Measurements from ENCODE around the gene MRTFA.
A peak's percentile ranks its signal among the peaks of the same experiment; 100 is the strongest.
"Not testable (repeated sequence)": the region's sequence is repeated elsewhere in the genome, so short reads cannot be mapped to it uniquely, and the experiment has no call there.

The MRTFA gene

GRCh38 chr22:40392618-40393017 is 243.9 kb downstream of the MRTFA start:
- no peak for DNase-seq (ENCODE audit: low spot score)
- TF ChIP-seq CTCF (IDR thresholded peaks at IDR 0.05; ENCODE audit: extremely low read depth, missing control alignments), result no peak

- no peak for DNase-seq (ENCODE audit: low spot score)
- no peak for TF ChIP-seq CTCF (IDR thresholded peaks at IDR 0.05; ENCODE audit: extremely low read depth, missing control alignments)
These were observed 245.1 kb downstream of the MRTFA start for GRCh38 chr22:40391417-40391816.

GRCh38 chr22:40388231-40388630 is 248.3 kb downstream of the MRTFA start:
- DNase-seq (ENCODE audit: low spot score), result no peak
- TF ChIP-seq CTCF (IDR thresholded peaks at IDR 0.05; ENCODE audit: extremely low read depth, missing control alignments), result no peak

- no peak for TF ChIP-seq CTCF (IDR thresholded peaks at IDR 0.05; ENCODE audit: extremely low read depth, missing control alignments)
- no peak for DNase-seq (ENCODE audit: low spot score)
These were observed 248.8 kb downstream of the MRTFA start for GRCh38 chr22:40387746-40388145.

- DNase-seq (ENCODE audit: low spot score), result peak; percentile 71
- TF ChIP-seq CTCF (IDR thresholded peaks at IDR 0.05; ENCODE audit: extremely low read depth, missing control alignments), result no peak
These were observed 251.3 kb downstream of the MRTFA start for GRCh38 chr22:40385036-40385782.

- TF ChIP-seq CTCF (IDR thresholded peaks at IDR 0.05; ENCODE audit: extremely low read depth, missing control alignments), result no peak
- no peak for DNase-seq (ENCODE audit: low spot score)
These were observed 252.6 kb downstream of the MRTFA start for GRCh38 chr22:40383905-40384304.

GRCh38 chr22:40381461-40381860 is 255.1 kb downstream of the MRTFA start:
- DNase-seq (ENCODE audit: low spot score), result no peak
- no peak for TF ChIP-seq CTCF (IDR thresholded peaks at IDR 0.05; ENCODE audit: extremely low read depth, missing control alignments)

GRCh38 chr22:40378448-40378847 is 258.1 kb downstream of the MRTFA start:
- DNase-seq (ENCODE audit: low spot score), result not testable (repeated sequence)

All from GM20000 (cell line).